Measurements from ENCODE around the gene VSIR.

VSIR gene

GRCh38 chr10:71737001-71737833 lies 36.1 kb downstream of the VSIR start:
- DNase-seq (ENCODE audit: low read depth), result no peak
- no peak overlapping the region for H3K4me3 ChIP-seq (ENCODE audit: low read depth, low read length)
- in situ Hi-C loops (cut with HindIII; ENCODE audit: low sequenced_read_pairs), result no loop called here
- TF ChIP-seq, protein P1, sequence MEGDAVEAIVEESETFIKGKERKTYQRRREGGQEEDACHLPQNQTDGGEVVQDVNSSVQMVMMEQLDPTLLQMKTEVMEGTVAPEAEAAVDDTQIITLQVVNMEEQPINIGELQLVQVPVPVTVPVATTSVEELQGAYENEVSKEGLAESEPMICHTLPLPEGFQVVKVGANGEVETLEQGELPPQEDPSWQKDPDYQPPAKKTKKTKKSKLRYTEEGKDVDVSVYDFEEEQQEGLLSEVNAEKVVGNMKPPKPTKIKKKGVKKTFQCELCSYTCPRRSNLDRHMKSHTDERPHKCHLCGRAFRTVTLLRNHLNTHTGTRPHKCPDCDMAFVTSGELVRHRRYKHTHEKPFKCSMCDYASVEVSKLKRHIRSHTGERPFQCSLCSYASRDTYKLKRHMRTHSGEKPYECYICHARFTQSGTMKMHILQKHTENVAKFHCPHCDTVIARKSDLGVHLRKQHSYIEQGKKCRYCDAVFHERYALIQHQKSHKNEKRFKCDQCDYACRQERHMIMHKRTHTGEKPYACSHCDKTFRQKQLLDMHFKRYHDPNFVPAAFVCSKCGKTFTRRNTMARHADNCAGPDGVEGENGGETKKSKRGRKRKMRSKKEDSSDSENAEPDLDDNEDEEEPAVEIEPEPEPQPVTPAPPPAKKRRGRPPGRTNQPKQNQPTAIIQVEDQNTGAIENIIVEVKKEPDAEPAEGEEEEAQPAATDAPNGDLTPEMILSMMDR (IDR thresholded peaks at IDR 0.05; ENCODE audit: low read depth, low read length, missing control alignments), result no peak

DNA sequence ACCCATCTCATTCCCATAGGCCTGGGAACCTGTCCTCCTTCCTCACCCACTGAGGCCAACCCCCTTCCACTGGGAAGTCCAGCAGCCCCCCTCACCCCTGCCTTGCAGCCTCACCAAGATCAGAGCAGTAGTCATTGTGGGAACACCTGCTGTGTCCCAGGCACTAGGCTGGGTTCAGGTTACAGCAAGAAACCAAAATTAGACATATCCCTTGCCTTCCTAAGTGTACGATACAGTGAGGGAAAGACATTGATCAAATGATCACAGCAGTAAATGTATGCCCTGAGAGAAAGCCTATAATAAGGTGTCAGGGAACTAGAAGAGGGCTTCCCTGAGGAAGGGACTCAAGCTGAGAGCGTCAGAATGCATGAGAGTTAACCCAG lies 36.8 kb downstream of the VSIR start:
- in situ Hi-C loops (cut with HindIII; ENCODE audit: low sequenced_read_pairs), result no loop called here
- no peak overlapping the region for H3K4me3 ChIP-seq (ENCODE audit: low read depth, low read length)
- TF ChIP-seq, protein P1 (IDR thresholded peaks at IDR 0.05; ENCODE audit: low read depth, low read length, missing control alignments), result no peak
- DNase-seq (ENCODE audit: low read depth), result no peak

- DNase-seq (ENCODE audit: low read depth), result no peak
- no peak overlapping the region for H3K4me3 ChIP-seq (ENCODE audit: low read depth, low read length)
- TF ChIP-seq, protein P1 (IDR thresholded peaks at IDR 0.05; ENCODE audit: low read depth, low read length, missing control alignments), result no peak
- in situ Hi-C loops (cut with HindIII; ENCODE audit: low sequenced_read_pairs), result no loop called here
Observed at GRCh38 chr10:71735709-71736569, 37.4 kb downstream of the VSIR start.

GRCh38 chr10:71734797-71735196 lies 38.5 kb downstream of the VSIR start:
- TF ChIP-seq, protein P1 (IDR thresholded peaks at IDR 0.05; ENCODE audit: low read depth, low read length, missing control alignments), result no peak
- no peak overlapping the region for H3K4me3 ChIP-seq (ENCODE audit: low read depth, low read length)
- in situ Hi-C loops (cut with HindIII; ENCODE audit: low sequenced_read_pairs), result no loop called here
- DNase-seq (ENCODE audit: low read depth), result no peak

GRCh38 chr10:71731791-71732190 lies 41.5 kb downstream of the VSIR start:
- H3K4me3 ChIP-seq (ENCODE audit: low read depth, low read length), result no peak overlapping the region
- no peak for DNase-seq (ENCODE audit: low read depth)
- in situ Hi-C loops (cut with HindIII; ENCODE audit: low sequenced_read_pairs), result no loop called here
- TF ChIP-seq, protein P1 (IDR thresholded peaks at IDR 0.05; ENCODE audit: low read depth, low read length, missing control alignments), result no peak

DNA sequence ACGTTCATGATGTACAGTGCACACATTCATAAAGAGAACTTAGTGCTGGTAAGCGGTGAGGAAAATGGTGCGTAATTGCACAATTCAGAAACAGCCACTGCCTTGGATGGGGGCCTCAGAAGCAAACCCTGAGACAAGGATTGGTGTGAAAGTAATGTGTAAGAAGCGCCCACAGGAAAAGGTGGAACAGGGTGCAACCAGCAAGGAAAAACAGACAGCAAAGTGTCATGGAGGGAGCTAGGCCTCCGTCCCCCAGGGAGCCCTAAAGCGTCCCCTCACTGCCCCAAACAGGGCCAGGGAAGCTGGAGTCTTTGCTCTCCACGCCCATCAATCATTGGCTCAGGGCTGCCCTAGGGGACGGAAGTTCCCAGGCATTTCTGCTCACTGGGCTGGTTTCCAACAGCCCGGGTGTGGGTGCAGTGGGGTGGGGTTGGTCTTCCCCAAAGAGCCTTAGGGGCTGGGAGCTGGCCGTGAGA lies 44.1 kb downstream of the VSIR start:
- H3K4me3 ChIP-seq (ENCODE audit: low read depth, low read length), result no peak overlapping the region
- in situ Hi-C loops (cut with HindIII; ENCODE audit: low sequenced_read_pairs), result no loop called here
- TF ChIP-seq, protein P1 (IDR thresholded peaks at IDR 0.05; ENCODE audit: low read depth, low read length, missing control alignments), result no peak
- DNase-seq (ENCODE audit: low read depth), result no peak
